C4-2B (cell line): ENCODE data around the gene ATPAF2.

Experiments used
- CTCF ChIP-seq: fragments of 450-650 bp; conservative IDR thresholded peaks from 2 replicates; pipeline ENCODE4 v1.5.1; 2017; ENCODE audit warnings: mild to moderate bottlenecking
- ZFX ChIP-seq: fragments of 450-650 bp; IDR thresholded peaks from 2 replicates; pipeline ENCODE4 v1.6.1; 2017

- no peak for TF ChIP-seq CTCF
- no peak for TF ChIP-seq ZFX
Observed at GRCh38 chr17:18079543-18079942, 40.6 kb upstream of the ATPAF2 start.
